Testis (tissue), 2 donors: Measurements from ENCODE around the gene XAF1.

Experiments
- CTCF ChIP-seq, 3 experiments: fragments of 450-650 bp in 2 of 3; fragments of 200-600 bp in 1 of 3; sonication (generic) in 1 of 3; IDR thresholded peaks; one replicate each; pipeline ENCODE4 v1.5.1; 2016 to 2019; ENCODE audit warnings: antibody characterized with exemption in 3 of 3, mild to moderate bottlenecking in 2 of 3, moderate library complexity in 1 of 3
- POLR2A ChIP-seq: fragments of 450-650 bp; IDR thresholded peaks from one replicate; pipeline ENCODE4 v1.6.1; 2017; ENCODE audit warnings: antibody characterized with exemption, mild to moderate bottlenecking, moderate library complexity

- TF ChIP-seq CTCF (IDR thresholded peaks at IDR 0.05) (no peak), POLR2A (no peak)
Measured at GRCh38 chr17:6716736-6717135, 39.1 kb upstream of the XAF1 start.
